IMR-90 (cell line): Measurements from ENCODE around the gene RGS19. TPM values are rescaled to one million over a fixed set of nuclear protein-coding genes. Genes with fewer than 3 reads are reported as not detected.

Source experiments
- ATAC-seq: fragments of 200-7000 bp; cut with Tn5 transposase; 2 replicates; pipeline ENCODE4 v1.9.1; 2020; ENCODE audit warnings: low read depth, mild to moderate bottlenecking, moderate library complexity
- BruUV-seq: library from RNA; stranded (reverse); fragments of 400-500 nt; replicated peaks from 2 replicates; lab custom pipeline; 2021; lab: Mats Ljungman, UMichigan
- CTCF ChIA-PET: fragments of 300-600 bp; formaldehyde crosslinking; extraction: SDS; loops from one replicate; lab custom pipeline; 2021; ENCODE audit warnings: antibody characterized with exemption; lab: Yijun Ruan, JAX
- POLR2A ChIA-PET: fragments of 300-600 bp; sonication (Branson Sonifier 250); formaldehyde crosslinking; loops from one replicate; lab custom pipeline; 2022; ENCODE audit warnings: antibody characterized with exemption; ENCODE audit not compliant: unreplicated experiment; lab: Charles Lee
- DNase-seq: peaks from one replicate; pipeline ENCODE4 v3.0.0; 2013
- H2AFZ ChIP-seq: replicated peaks from 2 replicates; pipeline ENCODE3; 2013; ENCODE audit warnings: low read length, mild to moderate bottlenecking; ENCODE audit not compliant: poor library complexity
- H2AK5ac ChIP-seq: 2 replicates; pipeline ENCODE4 v1.6.1; 2013; ENCODE audit warnings: low read depth, low read length, inconsistent platforms
- H2AK9ac ChIP-seq: replicated peaks from 2 replicates; pipeline ENCODE3; 2013; ENCODE audit warnings: mild to moderate bottlenecking, low read depth, low read length, moderate library complexity; ENCODE audit not compliant: poor library complexity
- H2BK120ac ChIP-seq: 2 replicates; pipeline ENCODE4 v1.6.1; 2013; ENCODE audit warnings: low read depth, low read length, inconsistent platforms
- H2BK15ac ChIP-seq: 3 replicates; pipeline ENCODE4 v1.6.1; 2013; ENCODE audit warnings: low read depth, low read length, inconsistent platforms
- H2BK20ac ChIP-seq: 2 replicates; pipeline ENCODE4 v1.6.1; 2013; ENCODE audit warnings: low read depth, mild to moderate bottlenecking, inconsistent platforms, low read length, moderate library complexity
- H2BK5ac ChIP-seq: 2 replicates; pipeline ENCODE4 v1.6.1; 2013; ENCODE audit warnings: mild to moderate bottlenecking, low read depth, low read length, inconsistent platforms; ENCODE audit not compliant: poor library complexity, severe bottlenecking
- H3K14ac ChIP-seq: replicated peaks from 2 replicates; pipeline ENCODE4 v1.6.1; 2013; ENCODE audit warnings: low read depth, low read length, inconsistent platforms
- H3K18ac ChIP-seq: 2 replicates; pipeline ENCODE4 v1.6.1; 2013; ENCODE audit warnings: low read depth, low read length, control low read depth
- H3K23ac ChIP-seq: 2 replicates; pipeline ENCODE4 v1.6.1; 2013; ENCODE audit warnings: low read depth, low read length, inconsistent platforms
- H3K27ac ChIP-seq: 2 replicates; pipeline ENCODE4 v1.5.1; 2013; ENCODE audit warnings: mild to moderate bottlenecking, control low read depth, low read length; ENCODE audit not compliant: insufficient read depth
- H3K27me3 ChIP-seq: 2 replicates; pipeline ENCODE4 v1.6.1; 2013; ENCODE audit warnings: low read length; ENCODE audit not compliant: control insufficient read depth, insufficient read depth
- H3K36me3 ChIP-seq: 2 replicates; pipeline ENCODE4 v1.6.1; 2013; ENCODE audit warnings: low read length, mixed read lengths; ENCODE audit not compliant: control insufficient read depth, insufficient read depth
- H3K4ac ChIP-seq: 2 replicates; pipeline ENCODE4 v1.6.1; 2013; ENCODE audit warnings: low read depth, low read length, inconsistent platforms
- H3K4me1 ChIP-seq: 2 replicates; pipeline ENCODE4 v1.6.1; 2013; ENCODE audit warnings: low read length, mixed read lengths; ENCODE audit not compliant: control insufficient read depth, insufficient read depth
- H3K4me2 ChIP-seq: 2 replicates; pipeline ENCODE4 v1.6.1; 2013; ENCODE audit warnings: low read depth, mild to moderate bottlenecking, control low read depth, low read length, moderate library complexity
- H3K4me3 ChIP-seq: 2 replicates; pipeline ENCODE4 v1.5.1; 2013; ENCODE audit warnings: low read depth, mild to moderate bottlenecking, control low read depth, low read length, moderate library complexity; ENCODE audit not compliant: insufficient read depth
- H3K56ac ChIP-seq: 2 replicates; pipeline ENCODE4 v1.6.1; 2013; ENCODE audit warnings: low read length, inconsistent platforms; ENCODE audit not compliant: insufficient read depth; ENCODE audit errors: extremely low read depth
- H3K79me1 ChIP-seq, 2 experiments: 2 replicates each; pipeline ENCODE4 v1.6.1; 2013; ENCODE audit warnings: low read length in 2 of 2, inconsistent platforms in 1 of 2, low read depth in 1 of 2
- H3K9ac ChIP-seq: 2 replicates; pipeline ENCODE4 v1.6.1; 2013; ENCODE audit warnings: low read depth, low read length, control low read depth
- H3K9me1 ChIP-seq: 2 replicates; pipeline ENCODE4 v1.6.1; 2013; ENCODE audit warnings: low read length, inconsistent platforms; ENCODE audit not compliant: insufficient read depth
- H3K9me3 ChIP-seq: 2 replicates; pipeline ENCODE4 v1.6.1; 2013; ENCODE audit warnings: low read length; ENCODE audit not compliant: control insufficient read depth, insufficient read depth
- H4K20me1 ChIP-seq: 2 replicates; pipeline ENCODE4 v1.6.1; 2013; ENCODE audit warnings: low read length, inconsistent platforms; ENCODE audit not compliant: insufficient read depth
- H4K5ac ChIP-seq: 2 replicates; pipeline ENCODE4 v1.6.1; 2013; ENCODE audit warnings: mild to moderate bottlenecking, low read depth, low read length, control low read depth
- H4K8ac ChIP-seq, 2 experiments: 2 replicates each; pipeline ENCODE4 v1.6.1; 2013; ENCODE audit warnings: low read depth in 2 of 2, low read length in 2 of 2, control low read depth in 1 of 2, inconsistent platforms in 1 of 2
- H4K91ac ChIP-seq: 2 replicates; pipeline ENCODE4 v1.6.1; 2013; ENCODE audit warnings: low read depth, low read length, inconsistent platforms; ENCODE audit not compliant: insufficient read depth
- BHLHE40 ChIP-seq: fragments of 150-350 bp; IDR thresholded peaks from 2 replicates; pipeline ENCODE4 v1.6.1; 2016; ENCODE audit warnings: mild to moderate bottlenecking, low read depth, low read length
- CTCF ChIP-seq: conservative IDR thresholded peaks from 2 replicates; pipeline ENCODE4 v1.5.1; 2012; ENCODE audit warnings: mild to moderate bottlenecking, low read depth, low read length, improper control_type of control experiment
- ELK1 ChIP-seq: fragments of 150-350 bp; IDR thresholded peaks from 2 replicates; pipeline ENCODE4 v1.6.1; 2016; ENCODE audit warnings: low read depth, mild to moderate bottlenecking, low read length, moderate library complexity, borderline replicate concordance
- MAZ ChIP-seq: IDR thresholded peaks from 2 replicates; pipeline ENCODE4 v1.6.1; 2012; ENCODE audit warnings: low read depth, mild to moderate bottlenecking, low read length, improper control_type of control experiment, moderate library complexity, borderline replicate concordance
- NFE2L2 ChIP-seq: fragments of 150-350 bp; IDR thresholded peaks from 2 replicates; pipeline ENCODE4 v1.6.1; 2016; ENCODE audit warnings: low read depth, mild to moderate bottlenecking, low read length
- POLR2A ChIP-seq: IDR thresholded peaks from 2 replicates; pipeline ENCODE4 v1.6.1; 2012; ENCODE audit warnings: mild to moderate bottlenecking, low read depth, low read length
- RAD21 ChIP-seq: IDR thresholded peaks from 2 replicates; pipeline ENCODE4 v1.6.1; 2012; ENCODE audit warnings: low read length, improper control_type of control experiment
- RCOR1 ChIP-seq: IDR thresholded peaks from 2 replicates; pipeline ENCODE4 v1.6.1; 2012; ENCODE audit warnings: mild to moderate bottlenecking, low read length, improper control_type of control experiment; ENCODE audit not compliant: insufficient replicate concordance
- SMC3 ChIP-seq: fragments of 150-350 bp; IDR thresholded peaks from 2 replicates; pipeline ENCODE4 v1.6.1; 2016; ENCODE audit warnings: low read depth, mild to moderate bottlenecking, antibody characterized with exemption, low read length, moderate library complexity
- WGBS, 2 experiments: methylation state at CpG; one replicate each; pipeline versions ENCODE4 v1.1.5 to v1.1.7; 2013; ENCODE audit warnings: missing lambda C conversion rate in 2 of 2; ENCODE audit not compliant: insufficient read length in 1 of 2; ENCODE audit errors: extremely low coverage in 2 of 2; 5-methylcytosine and 5-hydroxymethylcytosine counted together
- dilution Hi-C: fragments of 300-500 bp; cut with HindIII; formaldehyde crosslinking; loops from one replicate; pipeline ENCODE4 v1.14.3; 2018; ENCODE audit warnings: low sequenced_read_pairs; ENCODE audit not compliant: unreplicated experiment
- in situ Hi-C: fragments of 300-500 bp; cut with MboI; formaldehyde crosslinking; loops from 3 replicates; pipeline ENCODE4 v1.14.3; 2019; ENCODE audit warnings: low sequenced_read_pairs, inconsistent platforms, mixed read lengths
- intact Hi-C: fragments of 100-400 bp; cut with micrococcal nuclease; formaldehyde crosslinking; loops from 2 replicates; pipeline ENCODE4 v1.10.0; 2022
- polyA plus RNA-seq, 3 experiments: library from polyadenylated mRNA; depleted of rRNA; stranded (reverse); fragments of >200 nt; gene quantifications; 2 replicates each; pipeline ENCODE4 v1.2.3, GENCODE V29; 2012; ENCODE audit warnings: low replicate concordance in 1 of 3
- total RNA-seq: library from RNA; depleted of rRNA; stranded (reverse); fragments of >200 nt; gene quantifications from 2 replicates; pipeline ENCODE4 v1.2.3, GENCODE V29; 2012
- TF ChIP-seq, protein P1 (sequence below): fragments of 150-350 bp; IDR thresholded peaks from 2 replicates; pipeline ENCODE4 v1.6.1; 2017; ENCODE audit warnings: mild to moderate bottlenecking, antibody characterized with exemption, low read length, low read depth

The RGS19 gene
- total and polyA plus RNA-seq, 2 of the 4 experiments (the other 2 are of a cell fraction): 7.7 to 17.5 TPM

DNA sequence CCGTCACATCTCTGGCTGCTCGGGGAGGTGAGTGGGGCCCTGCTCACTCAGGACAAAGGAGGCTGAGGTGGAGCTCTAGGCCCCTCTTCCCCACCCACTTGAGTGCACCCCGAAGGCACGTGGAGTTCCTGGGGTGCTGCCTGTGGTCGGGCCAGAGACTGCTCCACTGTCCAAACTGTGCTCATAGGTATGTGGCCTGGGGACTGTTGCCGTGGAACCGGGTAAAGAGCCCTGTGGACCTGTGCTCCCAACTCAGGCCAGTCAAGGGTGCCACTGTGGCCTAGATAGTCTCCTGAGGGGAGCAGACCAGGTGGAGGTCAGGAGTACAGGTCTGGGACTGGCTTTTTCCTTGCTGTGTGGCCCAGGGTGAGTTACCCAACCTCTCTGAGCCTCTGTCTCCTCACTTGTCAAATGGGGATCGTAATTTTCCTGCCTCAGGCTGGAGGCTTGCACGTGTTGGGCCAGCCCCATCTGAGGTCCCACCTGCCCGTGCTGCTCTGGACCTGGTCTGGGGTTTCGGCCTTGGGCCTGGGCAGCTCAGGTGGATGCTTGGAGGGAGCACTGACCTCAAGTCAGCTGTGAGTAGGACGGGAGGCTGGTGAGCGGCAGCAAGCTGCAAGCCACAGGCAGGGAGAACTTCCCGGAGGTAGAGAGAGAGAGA, 40.5 kb upstream of the RGS19 start:
- intact Hi-C loops (loop anchor here (1.0 kb wide), 4 partner anchors 37 to 582 kb away; no protein-coding TSS in a partner anchor), dilution Hi-C loops (no loop called here), in situ Hi-C loops (no loop called here)
- CTCF ChIA-PET: interaction anchor here (0.6 to 2.0 kb wide), 5 partner anchors 36 to 140 kb away, joined by 3 to 8 read pairs (median 3); no protein-coding TSS in a partner anchor
- WGBS, 2 experiments: 80% methylated on average over 3 of the region's 14 CpGs; no CpG with 5 or more reads in 1 of the 2 experiments
- no peak overlapping the region for H2BK5ac ChIP-seq
- H3K4me1 ChIP-seq: no peaks in the 10 kb centered on the region
- no peak overlapping the region for H2AK5ac ChIP-seq
- no peak overlapping the region for H3K4ac ChIP-seq
- peak overlapping the region; percentile 94 for H2AFZ ChIP-seq
- BruUV-seq: no TSS peak
- peak overlapping the region in 1 of 2 experiments; percentile 30; a peak in 1 of 4 replicates for H4K8ac ChIP-seq
- H2BK15ac ChIP-seq: no peak overlapping the region
- H3K4me3 ChIP-seq: no peak overlapping the region
- H3K27ac ChIP-seq: no peak overlapping the region
- POLR2A ChIA-PET: no interaction called here
- H3K4me2 ChIP-seq: no peak overlapping the region
- H2BK20ac ChIP-seq: no peak overlapping the region
- peak overlapping the region; percentile 74 for H2AK9ac ChIP-seq
- H3K23ac ChIP-seq: no peak overlapping the region
- ATAC-seq: no peak; the same call in 1 of the 2 replicates
- no peak overlapping the region for H3K14ac ChIP-seq
- DNase-seq: no peak
- H3K56ac ChIP-seq: no peak overlapping the region
- H3K36me3 ChIP-seq: no peaks in the 10 kb centered on the region
- H3K79me1 ChIP-seq: no peaks in the 10 kb centered on the region
- H3K9me3 ChIP-seq: no peaks in the 10 kb centered on the region
- H3K9me1 ChIP-seq: no peaks in the 10 kb centered on the region
- no peak for TF ChIP-seq BHLHE40
- no peak for TF ChIP-seq NFE2L2
- TF ChIP-seq SMC3: no peak
- no peak for TF ChIP-seq POLR2A
- TF ChIP-seq, protein P1, sequence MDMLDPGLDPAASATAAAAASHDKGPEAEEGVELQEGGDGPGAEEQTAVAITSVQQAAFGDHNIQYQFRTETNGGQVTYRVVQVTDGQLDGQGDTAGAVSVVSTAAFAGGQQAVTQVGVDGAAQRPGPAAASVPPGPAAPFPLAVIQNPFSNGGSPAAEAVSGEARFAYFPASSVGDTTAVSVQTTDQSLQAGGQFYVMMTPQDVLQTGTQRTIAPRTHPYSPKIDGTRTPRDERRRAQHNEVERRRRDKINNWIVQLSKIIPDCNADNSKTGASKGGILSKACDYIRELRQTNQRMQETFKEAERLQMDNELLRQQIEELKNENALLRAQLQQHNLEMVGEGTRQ: no peak
- TF ChIP-seq RAD21: no peak
- no peak for TF ChIP-seq MAZ
- no peak for TF ChIP-seq CTCF
- no peak for TF ChIP-seq RCOR1
- no peak for TF ChIP-seq ELK1
- no peak overlapping the region for H3K18ac ChIP-seq
- H4K91ac ChIP-seq: no peak overlapping the region
- H3K27me3 ChIP-seq: peaks cover 30% of the 10 kb centered on the region
- no peak overlapping the region for H4K5ac ChIP-seq
- no peak overlapping the region for H3K9ac ChIP-seq
- no peaks in the 10 kb centered on the region for H4K20me1 ChIP-seq
- no peak overlapping the region for H2BK120ac ChIP-seq
